ENCODE results near the gene FOXO1.

DNA sequence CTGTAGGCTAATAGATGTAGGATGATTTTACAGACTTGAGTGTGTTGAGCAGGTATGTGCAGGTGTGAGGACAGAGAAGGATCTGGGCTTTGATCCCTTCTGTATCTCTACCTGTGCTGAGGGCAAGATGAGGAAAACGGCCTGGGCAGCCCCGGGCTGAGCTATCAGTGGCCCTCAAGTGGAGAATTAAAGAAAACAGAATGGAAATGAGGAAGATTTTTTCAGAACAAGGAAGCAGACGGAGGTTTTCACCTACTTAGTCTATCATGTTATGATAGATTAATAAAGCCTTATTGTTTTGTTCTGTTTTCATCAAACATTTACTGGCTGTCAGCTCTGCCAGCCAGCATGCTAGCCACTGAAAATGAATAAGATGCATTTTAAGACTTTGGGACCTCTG, 22.3 kb upstream of the FOXO1 start:
- TF ChIP-seq, protein P1, sequence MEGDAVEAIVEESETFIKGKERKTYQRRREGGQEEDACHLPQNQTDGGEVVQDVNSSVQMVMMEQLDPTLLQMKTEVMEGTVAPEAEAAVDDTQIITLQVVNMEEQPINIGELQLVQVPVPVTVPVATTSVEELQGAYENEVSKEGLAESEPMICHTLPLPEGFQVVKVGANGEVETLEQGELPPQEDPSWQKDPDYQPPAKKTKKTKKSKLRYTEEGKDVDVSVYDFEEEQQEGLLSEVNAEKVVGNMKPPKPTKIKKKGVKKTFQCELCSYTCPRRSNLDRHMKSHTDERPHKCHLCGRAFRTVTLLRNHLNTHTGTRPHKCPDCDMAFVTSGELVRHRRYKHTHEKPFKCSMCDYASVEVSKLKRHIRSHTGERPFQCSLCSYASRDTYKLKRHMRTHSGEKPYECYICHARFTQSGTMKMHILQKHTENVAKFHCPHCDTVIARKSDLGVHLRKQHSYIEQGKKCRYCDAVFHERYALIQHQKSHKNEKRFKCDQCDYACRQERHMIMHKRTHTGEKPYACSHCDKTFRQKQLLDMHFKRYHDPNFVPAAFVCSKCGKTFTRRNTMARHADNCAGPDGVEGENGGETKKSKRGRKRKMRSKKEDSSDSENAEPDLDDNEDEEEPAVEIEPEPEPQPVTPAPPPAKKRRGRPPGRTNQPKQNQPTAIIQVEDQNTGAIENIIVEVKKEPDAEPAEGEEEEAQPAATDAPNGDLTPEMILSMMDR (IDR thresholded peaks at IDR 0.05; ENCODE audit: low read depth, low read length) = no peak
- no peak for TF ChIP-seq POLR2A (IDR thresholded peaks at IDR 0.05; ENCODE audit: extremely low read depth, insufficient read length)
